Measurements from ENCODE around the gene FXYD6.

- no peak for TF ChIP-seq MAX (IDR thresholded peaks at IDR 0.05)
- no peak for TF ChIP-seq CHD2 (IDR thresholded peaks at IDR 0.05; ENCODE audit: low read length)
- TF ChIP-seq CTCF (IDR thresholded peaks at IDR 0.05; ENCODE audit: control extremely low read depth in 1 of 3, insufficient read depth in 1 of 3, low read depth in 1 of 3, low read length in 3 of 3) = no peak
- no peak for TF ChIP-seq POLR2AphosphoS5 (IDR thresholded peaks at IDR 0.05; ENCODE audit: low read depth, low read length)
- no peak for TF ChIP-seq TCF12 (IDR thresholded peaks at IDR 0.05; ENCODE audit: low read depth, low read length)
- no peak for TF ChIP-seq EP300 (IDR thresholded peaks at IDR 0.05; ENCODE audit: borderline replicate concordance in 1 of 2, low read depth in 2 of 2, low read length in 2 of 2)
- TF ChIP-seq SP1 (IDR thresholded peaks at IDR 0.05; ENCODE audit: low read depth, low read length) = no peak
- TF ChIP-seq CREB1 (IDR thresholded peaks at IDR 0.05) = no peak
- TF ChIP-seq MAFK (IDR thresholded peaks at IDR 0.05; ENCODE audit: low read depth, low read length) = no peak
- no peak for TF ChIP-seq BCL11A (IDR thresholded peaks at IDR 0.05; ENCODE audit: low read depth in 2 of 2, low read length in 2 of 2)
- TF ChIP-seq POLR2A (IDR thresholded peaks at IDR 0.05; ENCODE audit: control extremely low read depth in 1 of 2, low read depth in 2 of 2, low read length in 2 of 2) = no peak
- no peak for TF ChIP-seq ATF3 (IDR thresholded peaks at IDR 0.05; ENCODE audit: insufficient read depth, low read depth, low read length)
- no peak for TF ChIP-seq EZH2 (IDR thresholded peaks at IDR 0.05; ENCODE audit: low read depth, low read length, severe bottlenecking)
- TF ChIP-seq SIX5 (IDR thresholded peaks at IDR 0.05; ENCODE audit: low read depth, low read length) = no peak
Observed at GRCh38 chr11:117921893-117922292, 45.4 kb upstream of the FXYD6 start.
